Measurements from ENCODE around the gene ALOX15. TPM values are rescaled to one million over a fixed set of nuclear protein-coding genes. Genes with fewer than 3 reads are reported as not detected.

The ALOX15 gene
- total RNA-seq, 1 experiment from 2014 or later = 0.31 TPM

GRCh38 chr17:4588391-4588790, 53.1 kb downstream of the ALOX15 start:
- Histone ChIP-seq H3K9me3 (ENCODE audit: control insufficient read depth, low read depth, low read length) (no peaks in the 10 kb centered on the region), H4K91ac (ENCODE audit: insufficient read length, low read depth, low read length) (no peak overlapping the region), H2BK5ac (ENCODE audit: insufficient read length, low read length) (no peak overlapping the region), H3K23ac (ENCODE audit: insufficient read length, low read depth, low read length) (no peak overlapping the region), H2BK15ac (ENCODE audit: low read depth, low read length) (no peak overlapping the region), H3K4me2 (ENCODE audit: insufficient read depth, insufficient read length, low read length) (no peak overlapping the region), H3K4ac (ENCODE audit: low read depth, low read length) (no peak overlapping the region), H2AK5ac (ENCODE audit: insufficient read length, low read length) (no peak overlapping the region), H3T11ph (ENCODE audit: low read length) (no peak overlapping the region), H3K27me3 (ENCODE audit: insufficient read depth, low read length) (peaks cover 13% of the 10 kb centered on the region; the same call in 1 of the 2 replicates), H2AFZ (ENCODE audit: low read length) (no peak overlapping the region), H4K5ac (ENCODE audit: insufficient read length, low read depth, low read length) (no peak overlapping the region), H3K79me2 (ENCODE audit: insufficient read depth, low read length) (no peaks in the 10 kb centered on the region), H4K20me1 (ENCODE audit: control insufficient read depth, insufficient read depth, insufficient read length) (peaks cover 2% of the 10 kb centered on the region), H3K27ac (ENCODE audit: insufficient read length, low read depth, low read length) (no peak overlapping the region), H3K18ac (ENCODE audit: insufficient read length, low read depth, low read length) (no peak overlapping the region), H4K8ac (replicated peaks; ENCODE audit: insufficient read length, low read depth, low read length) (no peak overlapping the region), H3K23me2 (ENCODE audit: insufficient read length, low read depth, low read length, poor library complexity, severe bottlenecking) (peaks cover 8% of the 10 kb centered on the region), H2BK120ac (ENCODE audit: low read depth, low read length, poor library complexity, severe bottlenecking) (no peak overlapping the region), H3K79me1 (ENCODE audit: insufficient read depth, low read depth, low read length, poor library complexity, severe bottlenecking) (no peaks in the 10 kb centered on the region), H3K9ac (ENCODE audit: extremely low read depth, insufficient read length, low read length) (no peak overlapping the region), H2BK12ac (ENCODE audit: insufficient read length, low read depth, low read length) (no peak overlapping the region), H3K4me1 (ENCODE audit: insufficient read depth, low read length) (no peaks in the 10 kb centered on the region), H2BK20ac (ENCODE audit: low read depth, low read length, poor library complexity, severe bottlenecking) (no peak overlapping the region), H3K56ac (ENCODE audit: insufficient read length, low read depth, low read length) (no peak overlapping the region), H3K14ac (ENCODE audit: insufficient read depth, low read length) (no peak overlapping the region)
- TF ChIP-seq, protein P1, sequence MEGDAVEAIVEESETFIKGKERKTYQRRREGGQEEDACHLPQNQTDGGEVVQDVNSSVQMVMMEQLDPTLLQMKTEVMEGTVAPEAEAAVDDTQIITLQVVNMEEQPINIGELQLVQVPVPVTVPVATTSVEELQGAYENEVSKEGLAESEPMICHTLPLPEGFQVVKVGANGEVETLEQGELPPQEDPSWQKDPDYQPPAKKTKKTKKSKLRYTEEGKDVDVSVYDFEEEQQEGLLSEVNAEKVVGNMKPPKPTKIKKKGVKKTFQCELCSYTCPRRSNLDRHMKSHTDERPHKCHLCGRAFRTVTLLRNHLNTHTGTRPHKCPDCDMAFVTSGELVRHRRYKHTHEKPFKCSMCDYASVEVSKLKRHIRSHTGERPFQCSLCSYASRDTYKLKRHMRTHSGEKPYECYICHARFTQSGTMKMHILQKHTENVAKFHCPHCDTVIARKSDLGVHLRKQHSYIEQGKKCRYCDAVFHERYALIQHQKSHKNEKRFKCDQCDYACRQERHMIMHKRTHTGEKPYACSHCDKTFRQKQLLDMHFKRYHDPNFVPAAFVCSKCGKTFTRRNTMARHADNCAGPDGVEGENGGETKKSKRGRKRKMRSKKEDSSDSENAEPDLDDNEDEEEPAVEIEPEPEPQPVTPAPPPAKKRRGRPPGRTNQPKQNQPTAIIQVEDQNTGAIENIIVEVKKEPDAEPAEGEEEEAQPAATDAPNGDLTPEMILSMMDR (conservative IDR thresholded peaks at IDR 0.05) = no peak
- H3K36me3 Mint-ChIP-seq (ENCODE audit: insufficient read depth in 1 of 3, low read depth in 3 of 3) = no peaks in the 10 kb centered on the region; a peak in 1 of 7 replicates
- DNase-seq = no peak
- H3K27ac Mint-ChIP-seq = no peak overlapping the region; a peak in 1 of 7 replicates
- no CpG with 5 or more reads among the region's 11 CpGs for WGBS (ENCODE audit: extremely low coverage, insufficient read length, low lambda C conversion rate)
- H3K4me1 Mint-ChIP-seq = peaks cover 7 to 22% of the 10 kb centered on the region in 2 experiments
- H3K9me3 Mint-ChIP-seq = no peaks in the 10 kb centered on the region
- H3K4me3 Mint-ChIP-seq = no peak overlapping the region
- H3K27me3 Mint-ChIP-seq (ENCODE audit: low read depth) = peaks cover 52% of the 10 kb centered on the region
